Parathyroid adenoma (tissue), 2 donors: ENCODE measurements around the gene KCNJ1.

Source experiments
- H2AFZ ChIP-seq: fragments of 300-600 bp; sonication (generic); one replicate; pipeline ENCODE4 v1.7.0; 2017; ENCODE audit warnings: antibody characterized with exemption, mild to moderate bottlenecking
- H3K27ac ChIP-seq: fragments of 300-600 bp; sonication (generic); one replicate; pipeline ENCODE4 v1.7.0; 2017
- H3K27me3 ChIP-seq: fragments of 300-600 bp; sonication (generic); one replicate; pipeline ENCODE4 v1.7.0; 2017; ENCODE audit warnings: low read length; ENCODE audit not compliant: control insufficient read depth, insufficient read depth
- H3K36me3 ChIP-seq: fragments of 300-600 bp; sonication (generic); one replicate; pipeline ENCODE4 v1.7.0; 2017; ENCODE audit warnings: low read length; ENCODE audit not compliant: control insufficient read depth, insufficient read depth
- H3K4me1 ChIP-seq: fragments of 300-600 bp; sonication (generic); one replicate; pipeline ENCODE4 v1.7.0; 2017; ENCODE audit warnings: control low read depth
- H3K4me2 ChIP-seq: fragments of 300-600 bp; sonication (generic); one replicate; pipeline ENCODE4 v1.7.0; 2017; ENCODE audit warnings: low read length
- H3K4me3 ChIP-seq: fragments of 300-600 bp; sonication (generic); one replicate; pipeline ENCODE4 v1.7.0; 2017; ENCODE audit warnings: low read depth, low read length
- H3K79me2 ChIP-seq: fragments of 300-600 bp; sonication (generic); one replicate; pipeline ENCODE4 v1.7.0; 2017; ENCODE audit warnings: control low read depth
- H3K9ac ChIP-seq: fragments of 300-600 bp; sonication (generic); one replicate; pipeline ENCODE4 v1.7.0; 2017; ENCODE audit warnings: mild to moderate bottlenecking
- H3K9me3 ChIP-seq: fragments of 300-600 bp; sonication (generic); one replicate; pipeline ENCODE4 v1.7.0; 2017; ENCODE audit warnings: low read length; ENCODE audit not compliant: control insufficient read depth
- CTCF ChIP-seq: fragments of 300-600 bp; sonication (generic); IDR thresholded peaks from one replicate; pipeline ENCODE4 v1.7.0; 2017; ENCODE audit warnings: antibody characterized with exemption, mild to moderate bottlenecking
- donor health status: primary hyperparathyroidism.

Gene KCNJ1

DNA sequence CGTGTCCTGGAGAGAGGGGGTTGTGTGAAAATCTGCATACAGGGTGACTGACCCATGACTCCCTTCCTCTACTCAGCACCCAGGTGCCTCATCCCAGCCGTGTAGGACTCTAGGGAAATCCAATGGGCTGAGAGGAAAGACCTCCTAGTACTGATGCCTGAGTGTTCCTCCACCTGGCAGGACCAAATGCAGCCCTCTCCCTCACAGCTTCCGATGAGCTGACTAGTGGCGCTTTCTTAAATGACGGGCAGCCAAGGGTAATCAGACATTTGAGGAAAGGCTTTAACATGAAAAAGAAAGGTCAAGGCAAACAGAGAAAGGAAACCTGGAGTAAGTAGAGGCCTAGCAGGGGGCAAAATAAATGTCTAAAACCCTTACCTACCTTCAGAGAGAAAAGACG, 5.0 kb upstream of the KCNJ1 start:
- Histone ChIP-seq H3K4me3 (no peak overlapping the region), H3K79me2 (no peaks in the 10 kb centered on the region)

GRCh38 chr11:128871168-128871610, 4.1 kb upstream of the KCNJ1 start:
- H3K27ac ChIP-seq = no peak overlapping the region
- H3K27me3 ChIP-seq = no peaks in the 10 kb centered on the region
- no peak overlapping the region for H3K4me3 ChIP-seq
- H3K9ac ChIP-seq = no peak overlapping the region
- H3K36me3 ChIP-seq = no peaks in the 10 kb centered on the region
- H2AFZ ChIP-seq = no peak overlapping the region
- H3K79me2 ChIP-seq = no peaks in the 10 kb centered on the region
- no peak overlapping the region for H3K4me2 ChIP-seq
- H3K9me3 ChIP-seq = no peaks in the 10 kb centered on the region
- no peak for TF ChIP-seq CTCF
- no peaks in the 10 kb centered on the region for H3K4me1 ChIP-seq

More for the DNA sequence above, 5.0 kb upstream of the KCNJ1 start:
- TF ChIP-seq CTCF = no peak
- Histone ChIP-seq H3K4me1 (no peaks in the 10 kb centered on the region), H3K9me3 (no peaks in the 10 kb centered on the region), H3K36me3 (no peaks in the 10 kb centered on the region), H3K4me2 (no peak overlapping the region), H2AFZ (no peak overlapping the region), H3K27me3 (no peaks in the 10 kb centered on the region), H3K27ac (no peak overlapping the region), H3K9ac (no peak overlapping the region)

- no peaks in the 10 kb centered on the region for H3K4me1 ChIP-seq
These were observed 2.0 kb upstream of the KCNJ1 start for GRCh38 chr11:128868841-128869671.

DNA sequence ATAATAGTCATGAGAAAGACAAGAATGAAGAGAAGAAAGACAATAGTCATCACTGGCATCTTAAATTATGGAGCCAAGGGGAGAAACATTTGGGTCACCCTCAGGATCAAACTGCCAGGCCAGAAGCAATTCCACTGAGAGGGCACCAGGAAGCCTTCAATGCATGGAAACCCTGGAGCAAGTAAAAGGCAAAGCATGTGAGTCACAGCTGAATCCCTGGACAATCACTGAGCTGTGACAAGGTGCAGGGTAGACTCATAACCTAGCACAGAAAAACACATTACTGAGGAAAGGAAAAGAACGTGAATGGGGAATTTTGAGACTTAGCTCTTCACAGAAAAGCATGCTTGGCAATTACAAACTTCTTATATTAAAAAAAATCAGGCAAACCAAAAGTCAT, 1.6 kb downstream of the KCNJ1 start:
- Histone ChIP-seq H2AFZ (no peak overlapping the region), H3K9ac (no peak overlapping the region), H3K4me3 (no peak overlapping the region), H3K9me3 (no peaks in the 10 kb centered on the region), H3K79me2 (no peaks in the 10 kb centered on the region), H3K4me2 (no peak overlapping the region), H3K36me3 (no peaks in the 10 kb centered on the region), H3K27ac (no peak overlapping the region), H3K4me1 (no peaks in the 10 kb centered on the region), H3K27me3 (no peaks in the 10 kb centered on the region)
- TF ChIP-seq CTCF = no peak

More at GRCh38 chr11:128868841-128869671, 2.0 kb upstream of the KCNJ1 start:
- Histone ChIP-seq H3K9me3 (no peaks in the 10 kb centered on the region), H3K9ac (no peak overlapping the region), H3K36me3 (no peaks in the 10 kb centered on the region), H3K27ac (no peak overlapping the region), H3K27me3 (no peaks in the 10 kb centered on the region), H3K79me2 (no peaks in the 10 kb centered on the region), H3K4me2 (no peak overlapping the region), H3K4me3 (no peak overlapping the region), H2AFZ (no peak overlapping the region)
- no peak for TF ChIP-seq CTCF
